ENCODE data around the gene MED9.

DNA sequence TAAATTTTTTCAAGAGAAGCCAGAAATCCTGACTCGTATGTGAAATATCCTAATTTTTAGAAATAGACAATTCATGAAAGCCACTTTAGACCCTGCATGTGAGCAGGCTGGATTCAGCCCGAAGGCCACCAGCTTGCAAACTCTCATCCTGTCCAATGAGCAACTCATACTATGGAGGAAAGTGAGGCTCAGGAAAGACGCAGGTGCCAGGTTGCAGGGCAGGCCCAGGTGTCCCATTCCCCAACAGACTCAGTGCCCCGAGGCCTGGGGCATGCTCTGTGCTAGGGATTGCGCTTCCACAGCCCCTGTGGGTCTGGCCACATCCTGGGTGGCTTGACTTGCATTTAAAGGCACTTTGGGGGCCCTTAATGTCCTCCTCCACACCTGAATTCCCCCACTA is 36.1 kb downstream of the MED9 start:
- TF ChIP-seq SP1 (IDR thresholded peaks at IDR 0.05) = no peak
- TF ChIP-seq, protein P1, sequence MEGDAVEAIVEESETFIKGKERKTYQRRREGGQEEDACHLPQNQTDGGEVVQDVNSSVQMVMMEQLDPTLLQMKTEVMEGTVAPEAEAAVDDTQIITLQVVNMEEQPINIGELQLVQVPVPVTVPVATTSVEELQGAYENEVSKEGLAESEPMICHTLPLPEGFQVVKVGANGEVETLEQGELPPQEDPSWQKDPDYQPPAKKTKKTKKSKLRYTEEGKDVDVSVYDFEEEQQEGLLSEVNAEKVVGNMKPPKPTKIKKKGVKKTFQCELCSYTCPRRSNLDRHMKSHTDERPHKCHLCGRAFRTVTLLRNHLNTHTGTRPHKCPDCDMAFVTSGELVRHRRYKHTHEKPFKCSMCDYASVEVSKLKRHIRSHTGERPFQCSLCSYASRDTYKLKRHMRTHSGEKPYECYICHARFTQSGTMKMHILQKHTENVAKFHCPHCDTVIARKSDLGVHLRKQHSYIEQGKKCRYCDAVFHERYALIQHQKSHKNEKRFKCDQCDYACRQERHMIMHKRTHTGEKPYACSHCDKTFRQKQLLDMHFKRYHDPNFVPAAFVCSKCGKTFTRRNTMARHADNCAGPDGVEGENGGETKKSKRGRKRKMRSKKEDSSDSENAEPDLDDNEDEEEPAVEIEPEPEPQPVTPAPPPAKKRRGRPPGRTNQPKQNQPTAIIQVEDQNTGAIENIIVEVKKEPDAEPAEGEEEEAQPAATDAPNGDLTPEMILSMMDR (IDR thresholded peaks at IDR 0.05; ENCODE audit: low read depth, low read length, missing input control) = no peak
- TF ChIP-seq YY1 (IDR thresholded peaks at IDR 0.05) = no peak
- TF ChIP-seq EGR1 (IDR thresholded peaks at IDR 0.05; ENCODE audit: low read depth in 2 of 2) = no peak

Measured in liver (tissue), 3 donors.